ENCODE data around the gene CPLX4. TPM values are rescaled to one million over a fixed set of nuclear protein-coding genes. Genes with fewer than 3 reads are reported as not detected.
A peak's percentile ranks its signal among the peaks of the same experiment; 100 is the strongest.

The CPLX4 gene
- total and polyA plus RNA-seq, 2 of the 13 experiments (the other 11 are each of a cell fraction or from before 2014, with no cell fraction given) = not detected

GRCh38 chr18:59308248-59308937, 10.1 kb downstream of the CPLX4 start (continued):
- TF ChIP-seq ZNF512B (CRISPR knock-in tag; IDR thresholded peaks at IDR 0.05; ENCODE audit: borderline replicate concordance) (peak; percentile 87; the same call in 1 of the 2 replicates), TSC22D2 (CRISPR knock-in tag; IDR thresholded peaks at IDR 0.05; ENCODE audit: borderline replicate concordance) (no peak), XRCC5 (optimal IDR thresholded peaks at IDR 0.05; ENCODE audit: low read length) (peak; percentile 73), PHF20 (CRISPR knock-in tag; IDR thresholded peaks at IDR 0.05) (no peak), HNF1B (CRISPR knock-in tag; IDR thresholded peaks at IDR 0.05) (0 out of 2 replicates have a peak, but pooled peaks have one; percentile 31), ZNF800 (CRISPR knock-in tag; IDR thresholded peaks at IDR 0.05) (peak; percentile 55; the same call in 1 of the 2 replicates), ZFP91 (CRISPR knock-in tag; IDR thresholded peaks at IDR 0.05; ENCODE audit: borderline replicate concordance) (peak; percentile 52), ZNF263 (CRISPR knock-in tag; IDR thresholded peaks at IDR 0.05) (no peak), ZNF362 (CRISPR knock-in tag; IDR thresholded peaks at IDR 0.05; ENCODE audit: borderline replicate concordance) (no peak), ZNF501 (CRISPR knock-in tag; IDR thresholded peaks at IDR 0.05) (peak; percentile 68), TMF1 (CRISPR knock-in tag; IDR thresholded peaks at IDR 0.05; ENCODE audit: low read depth) (no peak), CTCF (CRISPR knock-in tag; IDR thresholded peaks at IDR 0.05) (peak; percentile 90), STAG1 (CRISPR knock-in tag; IDR thresholded peaks at IDR 0.05) (peak; percentile 81)
- TF ChIP-seq, protein P1, sequence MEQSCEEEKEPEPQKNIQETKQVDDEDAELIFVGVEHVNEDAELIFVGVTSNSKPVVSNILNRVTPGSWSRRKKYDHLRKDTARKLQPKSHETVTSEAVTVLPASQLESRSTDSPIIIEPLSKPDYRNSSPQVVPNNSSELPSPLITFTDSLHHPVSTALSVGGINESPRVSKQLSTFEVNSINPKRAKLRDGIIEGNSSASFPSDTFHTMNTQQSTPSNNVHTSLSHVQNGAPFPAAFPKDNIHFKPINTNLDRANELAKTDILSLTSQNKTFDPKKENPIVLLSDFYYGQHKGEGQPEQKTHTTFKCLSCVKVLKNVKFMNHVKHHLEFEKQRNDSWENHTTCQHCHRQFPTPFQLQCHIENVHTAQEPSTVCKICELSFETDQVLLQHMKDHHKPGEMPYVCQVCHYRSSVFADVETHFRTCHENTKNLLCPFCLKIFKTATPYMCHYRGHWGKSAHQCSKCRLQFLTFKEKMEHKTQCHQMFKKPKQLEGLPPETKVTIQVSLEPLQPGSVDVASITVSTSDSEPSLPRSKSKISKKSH (CRISPR knock-in tag; IDR thresholded peaks at IDR 0.05; ENCODE audit: borderline replicate concordance) = 0 out of 2 replicates have a peak, but pooled peaks have one; percentile 34
